Activated CD4-positive, alpha-beta T cell treated with anti-CD3 and anti-CD28 coated beads for 24 hours (primary cell): ENCODE data around the gene ROBO1.

Experiments
- DNase-seq, 2 donors: peaks; one replicate each; pipeline ENCODE4 v3.0.0-alpha.2; 2020; ENCODE audit warnings: low read depth in 2 of 2

Gene ROBO1

DNA sequence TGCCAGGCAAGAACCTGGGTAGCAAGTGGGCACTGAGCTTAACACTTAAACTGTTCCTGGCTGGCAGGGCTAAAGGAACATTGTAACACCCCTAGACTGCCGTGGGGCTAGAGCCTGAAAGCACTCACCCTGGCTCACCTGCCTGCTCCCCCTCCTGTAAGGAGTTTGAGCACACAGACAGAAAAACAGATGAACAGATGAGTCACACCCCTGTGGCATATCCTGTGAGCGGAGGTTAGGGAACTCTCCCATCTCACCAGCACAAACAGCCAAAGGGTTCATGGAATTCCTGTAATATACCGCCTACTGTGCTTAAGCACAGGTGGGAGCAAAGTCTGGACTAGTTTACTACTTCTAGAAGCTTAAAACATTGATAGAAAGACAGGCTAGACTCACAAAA, 300.1 kb downstream of the ROBO1 start:
- DNase-seq, result no peak

DNA sequence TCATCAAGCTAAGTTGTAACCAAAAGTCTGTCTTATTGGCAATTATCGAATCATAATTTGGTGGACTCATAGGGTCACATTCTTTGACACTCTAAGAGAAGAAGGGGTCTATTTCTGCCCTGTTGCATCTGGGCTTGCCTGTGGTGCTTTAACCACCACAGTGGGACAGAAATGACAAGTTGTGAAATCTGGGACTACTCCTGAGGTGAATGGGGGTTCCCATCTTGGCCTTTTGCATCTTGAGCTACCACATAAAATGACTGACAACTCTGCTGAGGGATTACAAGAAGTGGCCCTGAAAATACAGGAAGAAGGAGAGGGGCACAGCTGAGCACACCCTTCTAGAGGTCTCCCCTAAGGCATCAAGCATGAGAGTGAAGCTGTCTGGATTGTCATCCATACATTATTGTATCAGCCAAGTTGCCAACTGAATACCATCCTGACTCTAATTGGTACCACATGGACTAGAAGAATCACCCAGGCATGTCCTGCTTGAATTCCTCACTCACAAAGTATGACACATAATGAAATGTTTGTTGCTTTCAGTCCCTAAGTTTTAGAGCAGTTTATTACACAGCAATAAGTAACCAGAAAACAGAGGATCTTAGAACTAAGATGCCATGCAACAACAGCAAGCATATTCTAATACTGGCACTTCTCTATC, 306.5 kb downstream of the ROBO1 start:
- DNase-seq, result no peak

- DNase-seq, result no peak
Measured at GRCh38 chr3:79453600-79453999, 314.2 kb downstream of the ROBO1 start.

DNA sequence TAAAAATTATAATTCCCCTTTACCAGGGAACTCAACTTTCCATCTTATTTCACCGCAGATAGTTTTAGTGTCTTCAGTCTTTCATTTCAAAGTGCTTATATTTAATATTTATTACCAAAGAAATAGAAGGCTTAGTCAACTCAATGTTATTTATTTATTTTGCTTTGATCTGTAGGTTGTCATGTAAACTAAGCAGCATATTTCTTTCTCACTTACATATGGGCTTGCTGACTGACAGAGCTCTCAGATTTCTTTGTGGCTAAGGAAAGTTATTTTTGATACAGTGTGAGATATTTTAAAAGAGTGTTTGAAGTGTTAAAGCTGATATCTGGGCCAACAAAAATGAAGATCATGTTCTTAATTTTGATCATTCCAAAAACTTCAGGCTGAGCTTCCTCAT, 331.4 kb downstream of the ROBO1 start:
- no peak for DNase-seq

GRCh38 chr3:79427081-79427480, 340.7 kb downstream of the ROBO1 start:
- no peak for DNase-seq

- no peak for DNase-seq
Measured at GRCh38 chr3:79424811-79425210, 343.0 kb downstream of the ROBO1 start.

- no peak for DNase-seq
Measured at GRCh38 chr3:79423417-79423816, 344.4 kb downstream of the ROBO1 start.

DNA sequence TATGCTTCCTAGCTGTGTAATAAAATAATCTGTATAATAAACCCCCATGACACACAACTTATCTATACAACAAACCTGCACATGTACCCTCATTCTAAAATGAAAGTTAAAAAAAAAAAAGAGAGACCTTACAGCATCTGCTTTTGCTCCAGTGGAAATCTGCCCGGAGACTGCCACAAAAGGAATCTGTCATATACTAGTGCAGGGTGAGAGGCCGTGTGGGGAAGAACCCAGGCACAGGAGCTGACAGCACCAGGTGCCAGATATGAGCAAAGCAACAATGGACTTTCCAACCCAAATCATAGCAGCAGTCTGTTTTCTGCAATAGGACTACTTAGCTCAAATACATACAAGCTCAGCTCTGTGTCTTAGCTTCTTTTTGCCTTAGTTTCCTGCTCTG, 346.5 kb downstream of the ROBO1 start:
- DNase-seq, result no peak

GRCh38 chr3:79418855-79419621, 348.8 kb downstream of the ROBO1 start:
- no peak for DNase-seq

DNA sequence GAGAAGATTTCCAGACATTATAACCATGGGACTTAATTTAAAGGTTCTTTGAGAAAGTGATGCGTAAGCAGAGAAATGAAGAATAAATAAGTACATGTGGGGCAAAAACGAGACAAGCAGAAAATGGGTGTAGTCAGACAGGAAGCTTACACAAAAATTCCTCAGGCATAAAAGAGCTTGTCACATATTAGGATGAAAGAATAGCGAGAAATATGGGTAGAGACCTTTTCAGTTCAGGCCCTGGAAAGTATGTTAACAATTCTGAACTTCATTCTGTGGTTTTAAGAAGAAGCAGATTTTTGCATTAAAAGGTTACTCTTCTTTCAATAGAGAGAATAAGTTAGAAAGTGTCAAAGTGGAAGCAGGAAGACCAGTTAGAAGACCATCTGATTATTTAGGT, 352.4 kb downstream of the ROBO1 start:
- DNase-seq, result no peak

GRCh38 chr3:79414806-79415205, 353.0 kb downstream of the ROBO1 start:
- no peak for DNase-seq

DNA sequence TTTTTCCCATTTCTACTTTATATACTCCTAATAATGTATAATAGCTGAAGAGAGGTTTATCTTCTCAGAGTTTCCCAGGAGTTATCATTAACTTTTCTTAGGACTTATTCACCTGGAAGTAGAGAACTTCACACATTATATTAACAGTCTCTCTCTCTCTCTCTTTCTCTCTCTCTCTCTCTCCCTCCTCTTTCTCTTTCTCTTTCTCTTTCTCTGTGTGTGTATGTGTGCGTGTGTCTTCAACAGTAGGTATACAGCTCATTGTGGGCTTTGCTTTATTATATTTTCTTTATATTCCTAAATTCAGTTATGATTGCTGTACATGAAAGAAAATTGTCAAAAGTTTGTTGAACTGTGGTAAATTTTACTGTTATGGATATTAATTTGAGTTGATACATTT, 353.8 kb downstream of the ROBO1 start:
- no peak for DNase-seq

- no peak for DNase-seq
Measured at GRCh38 chr3:79412537-79412936, 355.3 kb downstream of the ROBO1 start.

DNA sequence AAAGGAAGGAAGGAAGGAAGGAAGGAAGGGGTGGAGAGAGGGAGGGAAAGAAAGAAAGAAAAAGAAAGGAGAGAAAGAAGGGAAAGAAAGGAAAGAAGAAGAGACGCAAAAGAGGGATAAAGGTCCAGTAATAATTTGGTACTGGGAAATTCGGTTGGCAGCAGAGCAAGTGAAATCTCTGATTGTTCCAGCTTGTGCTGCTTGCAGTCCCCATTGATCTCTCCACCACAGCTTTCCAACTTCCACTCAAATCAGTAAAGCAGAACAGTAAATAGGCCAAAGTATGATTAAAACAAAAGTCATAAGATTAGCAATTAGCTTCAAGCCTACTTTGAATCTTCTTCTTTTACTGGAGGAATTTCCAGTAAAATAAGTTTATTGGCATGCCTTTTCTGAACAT, 357.2 kb downstream of the ROBO1 start:
- no peak for DNase-seq

- DNase-seq, result no peak
Measured at GRCh38 chr3:79410136-79410535, 357.7 kb downstream of the ROBO1 start.

DNA sequence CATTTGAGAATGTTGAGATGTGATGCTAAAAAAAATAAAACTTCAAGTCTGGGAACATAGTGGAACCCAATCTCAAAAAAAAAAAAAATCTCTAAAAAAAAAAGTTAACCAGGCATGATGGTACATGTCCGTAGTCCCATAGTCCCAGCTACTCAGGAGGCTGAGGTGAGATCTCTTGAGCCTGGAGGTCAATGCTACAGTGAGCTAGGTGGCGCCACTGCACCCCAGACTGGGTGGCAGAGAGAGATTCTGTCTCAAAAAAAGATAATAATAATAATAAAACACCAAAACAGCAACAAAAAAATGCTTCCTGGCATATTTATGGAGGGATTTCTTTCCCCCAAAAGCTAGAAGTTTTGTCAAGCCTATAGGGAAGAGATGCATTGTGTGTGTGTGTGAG, 361.6 kb downstream of the ROBO1 start:
- DNase-seq, result no peak

GRCh38 chr3:79405183-79405582, 362.6 kb downstream of the ROBO1 start:
- DNase-seq, result no peak

DNA sequence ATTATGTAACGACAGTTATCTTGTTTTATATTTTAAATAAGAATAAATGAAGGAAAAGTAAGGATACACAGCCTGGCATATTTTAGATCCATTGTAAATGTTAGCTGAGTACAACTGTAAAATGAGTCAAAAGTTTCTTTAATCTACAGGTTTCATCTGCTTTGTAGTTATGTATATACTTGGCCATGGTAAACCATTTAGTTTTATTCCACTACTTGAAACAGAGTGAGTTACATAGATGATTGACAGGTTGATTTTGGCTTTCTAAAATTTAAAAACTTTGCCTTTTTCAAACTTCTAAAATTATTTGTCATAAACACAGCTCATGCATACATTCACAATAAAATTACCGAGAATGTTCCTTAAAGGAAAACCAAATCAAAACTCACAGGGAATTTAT, 371.2 kb downstream of the ROBO1 start:
- DNase-seq, result no peak

GRCh38 chr3:79392479-79392878, 375.3 kb downstream of the ROBO1 start:
- DNase-seq, result no peak

GRCh38 chr3:79390352-79390751, 377.4 kb downstream of the ROBO1 start:
- DNase-seq, result no peak

DNA sequence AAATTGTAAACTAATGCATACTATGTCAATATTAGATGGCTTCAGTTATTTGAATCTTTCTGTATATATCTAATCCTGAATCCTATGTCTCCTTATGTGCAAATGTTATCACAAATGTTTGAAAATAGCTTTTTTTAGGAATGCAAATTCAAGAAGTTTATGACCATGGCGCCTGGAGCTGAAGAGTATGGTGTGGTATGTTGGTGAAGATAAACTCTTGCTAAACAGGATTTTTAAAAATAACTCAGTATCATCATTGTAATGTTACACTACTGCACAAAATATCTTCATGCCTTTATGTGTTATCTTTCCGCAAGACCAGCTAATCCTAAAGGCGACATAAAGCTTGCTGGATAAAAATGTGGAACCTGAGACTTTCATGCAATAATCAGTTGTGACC, 382.6 kb downstream of the ROBO1 start:
- DNase-seq, result no peak

DNA sequence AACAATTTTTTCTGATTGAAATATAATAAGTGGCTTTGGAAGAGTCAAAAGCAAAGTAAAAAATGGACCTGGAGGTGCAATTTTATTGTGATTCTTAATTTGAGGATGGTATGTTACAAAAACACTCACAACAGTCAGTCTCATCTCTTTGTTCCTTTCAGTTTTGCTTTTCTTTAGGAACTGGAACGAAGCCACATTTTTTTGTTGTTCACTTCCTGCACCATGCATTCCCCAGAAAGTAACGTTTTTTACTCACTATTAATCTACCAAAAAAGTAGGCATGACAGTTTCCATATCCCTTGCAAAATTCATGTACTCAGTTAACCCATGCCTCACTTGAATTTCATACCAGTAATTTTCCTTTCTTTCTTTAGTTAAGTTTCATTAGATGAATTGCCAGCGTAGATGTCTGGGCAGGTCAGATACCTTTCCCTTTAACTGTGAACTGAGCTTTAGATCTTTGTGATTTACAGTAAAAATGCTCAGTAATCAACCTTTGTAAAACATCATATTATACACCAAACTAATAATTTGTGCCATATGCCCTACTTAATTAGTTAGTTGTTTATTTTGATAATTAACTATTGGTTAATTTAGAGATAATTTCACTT, 384.3 kb downstream of the ROBO1 start:
- no peak for DNase-seq

- DNase-seq, result no peak
Measured at GRCh38 chr3:79380581-79380980, 387.2 kb downstream of the ROBO1 start.
